Measurements from ENCODE around the gene UCHL1. TPM values are rescaled to one million over a fixed set of nuclear protein-coding genes. Genes with fewer than 3 reads are reported as not detected.

The UCHL1 gene
- total RNA-seq (under 1 TPM in 1 of 5 experiments, not detected in 4; 0.27 TPM), polyA plus RNA-seq (not detected), total RNA-seq (3.0 reads per million, percentile 16 among the genes with 10 or more reads in this experiment)

- peaks cover 59 to 66% (median 59%) of the 10 kb centered on the region in 5 donors for H3K27me3 Mint-ChIP-seq
- Histone ChIP-seq H3K36me3 (ENCODE audit: control insufficient read depth in 2 of 3, insufficient read depth in 3 of 3, low read length in 3 of 3) (no peaks in the 10 kb centered on the region), H3K4me3 (ENCODE audit: low read length) (no peak within 1 kb of the TSS), H3K9me3 (ENCODE audit: control insufficient read depth in 2 of 3, low read length in 3 of 3) (no peaks in the 10 kb centered on the region), H3K27ac (ENCODE audit: low read depth, low read length) (no peak within 1 kb of the TSS), H3K27me3 (ENCODE audit: control insufficient read depth in 2 of 2, insufficient read depth in 2 of 2, low read length in 2 of 2) (peaks cover 0 to 5% of the 10 kb centered on the region in 2 donors), H3K4me1 (ENCODE audit: control insufficient read depth in 2 of 2, insufficient read depth in 2 of 2, low read length in 2 of 2) (no peaks in the 10 kb centered on the region)
- peaks cover 0 to 9% (median 0%) of the 10 kb centered on the region in 5 donors for H3K36me3 Mint-ChIP-seq
- DNase-seq (peak in 1 of 9 donors; percentile 20), ATAC-seq (no peak)
- peaks cover 0 to 11% (median 0%) of the 10 kb centered on the region in 11 donors for H3K9me3 Mint-ChIP-seq
- CTCF ChIA-PET = no interaction called here
- peaks cover 2 to 20% (median 14%) of the 10 kb centered on the region in 7 donors for H3K4me1 Mint-ChIP-seq
- no peak within 1 kb of the TSS for H3K27ac Mint-ChIP-seq
- POLR2A ChIA-PET = no interaction called here
- H3K4me3 Mint-ChIP-seq = peak within 1 kb of the TSS; percentile 59 to 81 (median 77)
- intact Hi-C loops (cut with micrococcal nuclease) = no loop called here
These were observed at the start of gene UCHL1 for GRCh38 chr4:41256740-41257256. UCHL1 (plus strand) TSS chr4:41256928; CDS start chr4:41256977, 49 bp downstream.

- H3K27ac Mint-ChIP-seq = no peak overlapping the region
These were observed 49.4 kb upstream of the UCHL1 start for GRCh38 chr4:41207291-41207831.

GRCh38 chr4:41209187-41209586 lies 47.5 kb upstream of the UCHL1 start:
- ChIA-PET CTCF (no interaction called here), POLR2A (no interaction called here)
- H3K36me3 ChIP-seq (ENCODE audit: control insufficient read depth in 2 of 3, insufficient read depth in 3 of 3, low read length in 3 of 3) = no peaks in the 10 kb centered on the region
- DNase-seq (no peak), ATAC-seq (no peak)
- H3K27me3 Mint-ChIP-seq = peaks cover 32 to 59% (median 39%) of the 10 kb centered on the region in 5 donors
- no peak overlapping the region for H3K27ac ChIP-seq (ENCODE audit: low read depth, low read length)
- H3K27me3 ChIP-seq (ENCODE audit: control insufficient read depth in 2 of 2, insufficient read depth in 2 of 2, low read length in 2 of 2) = peaks cover 0 to 10% of the 10 kb centered on the region in 2 donors
- H3K36me3 Mint-ChIP-seq = peaks cover 0 to 4% (median 0%) of the 10 kb centered on the region in 5 donors
- no peaks in the 10 kb centered on the region for H3K4me1 ChIP-seq (ENCODE audit: control insufficient read depth in 2 of 2, insufficient read depth in 2 of 2, low read length in 2 of 2)
- H3K4me1 Mint-ChIP-seq = peaks cover 6 to 13% (median 12%) of the 10 kb centered on the region in 7 donors
- no peak overlapping the region for H3K4me3 ChIP-seq (ENCODE audit: low read length)
- no peak overlapping the region for H3K27ac Mint-ChIP-seq
- intact Hi-C loops (cut with micrococcal nuclease) = no loop called here
- peaks cover 0 to 4% (median 0%) of the 10 kb centered on the region in 11 donors for H3K9me3 Mint-ChIP-seq
- H3K9me3 ChIP-seq (ENCODE audit: control insufficient read depth in 2 of 3, low read length in 3 of 3) = no peaks in the 10 kb centered on the region
- H3K4me3 Mint-ChIP-seq = no peak overlapping the region

More at GRCh38 chr4:41207291-41207831, 49.4 kb upstream of the UCHL1 start:
- H3K27ac ChIP-seq (ENCODE audit: low read depth, low read length) = no peak overlapping the region
- Mint-ChIP-seq H3K4me3 (no peak overlapping the region), H3K9me3 (peaks cover 0 to 4% (median 0%) of the 10 kb centered on the region in 11 donors), H3K27me3 (peaks cover 28 to 48% (median 32%) of the 10 kb centered on the region in 5 donors), H3K36me3 (no peaks in the 10 kb centered on the region), H3K4me1 (peaks cover 0 to 2% (median 0%) of the 10 kb centered on the region in 7 donors)
- CTCF ChIA-PET = no interaction called here
- H3K4me3 ChIP-seq (ENCODE audit: low read length) = no peak overlapping the region
- ATAC-seq (no peak), DNase-seq (no peak)
- POLR2A ChIA-PET = no interaction called here
- no peaks in the 10 kb centered on the region for H3K36me3 ChIP-seq (ENCODE audit: control insufficient read depth in 2 of 3, insufficient read depth in 3 of 3, low read length in 3 of 3)
- intact Hi-C loops (cut with micrococcal nuclease) = no loop called here
- no peaks in the 10 kb centered on the region for H3K4me1 ChIP-seq (ENCODE audit: control insufficient read depth in 2 of 2, insufficient read depth in 2 of 2, low read length in 2 of 2)
- no peaks in the 10 kb centered on the region for H3K9me3 ChIP-seq (ENCODE audit: control insufficient read depth in 2 of 3, low read length in 3 of 3)
- H3K27me3 ChIP-seq (ENCODE audit: control insufficient read depth in 2 of 2, insufficient read depth in 2 of 2, low read length in 2 of 2) = peaks cover 0 to 3% of the 10 kb centered on the region in 2 donors

GRCh38 chr4:41209901-41210300 lies 46.8 kb upstream of the UCHL1 start:
- POLR2A ChIA-PET = no interaction called here
- Histone ChIP-seq H3K4me1 (ENCODE audit: control insufficient read depth in 2 of 2, insufficient read depth in 2 of 2, low read length in 2 of 2) (peaks cover 0 to 3% of the 10 kb centered on the region in 2 donors), H3K9me3 (ENCODE audit: control insufficient read depth in 2 of 3, low read length in 3 of 3) (no peaks in the 10 kb centered on the region), H3K4me3 (ENCODE audit: low read length) (no peak overlapping the region), H3K27ac (ENCODE audit: low read depth, low read length) (no peak overlapping the region), H3K36me3 (ENCODE audit: control insufficient read depth in 2 of 3, insufficient read depth in 3 of 3, low read length in 3 of 3) (no peaks in the 10 kb centered on the region), H3K27me3 (ENCODE audit: control insufficient read depth in 2 of 2, insufficient read depth in 2 of 2, low read length in 2 of 2) (peaks cover 0 to 10% of the 10 kb centered on the region in 2 donors)
- Mint-ChIP-seq H3K27ac (no peak overlapping the region), H3K4me3 (no peak overlapping the region), H3K9me3 (peaks cover 0 to 4% (median 0%) of the 10 kb centered on the region in 11 donors), H3K4me1 (peaks cover 6 to 18% (median 13%) of the 10 kb centered on the region in 7 donors), H3K36me3 (peaks cover 0 to 4% (median 0%) of the 10 kb centered on the region in 5 donors), H3K27me3 (peaks cover 31 to 61% (median 41%) of the 10 kb centered on the region in 5 donors)
- ATAC-seq = no peak
- intact Hi-C loops (cut with micrococcal nuclease) = no loop called here
- CTCF ChIA-PET = no interaction called here
- no peak for DNase-seq

- Histone ChIP-seq H3K9me3 (ENCODE audit: control insufficient read depth in 2 of 3, low read length in 3 of 3) (no peaks in the 10 kb centered on the region), H3K36me3 (ENCODE audit: control insufficient read depth in 2 of 3, insufficient read depth in 3 of 3, low read length in 3 of 3) (no peaks in the 10 kb centered on the region), H3K27ac (ENCODE audit: low read depth, low read length) (no peak overlapping the region), H3K4me3 (ENCODE audit: low read length) (no peak overlapping the region), H3K27me3 (ENCODE audit: control insufficient read depth in 2 of 2, insufficient read depth in 2 of 2, low read length in 2 of 2) (peaks cover 4 to 14% of the 10 kb centered on the region in 2 donors), H3K4me1 (ENCODE audit: control insufficient read depth in 2 of 2, insufficient read depth in 2 of 2, low read length in 2 of 2) (peaks cover 0 to 3% of the 10 kb centered on the region in 2 donors)
- ATAC-seq (no peak), DNase-seq (no peak)
- CTCF ChIA-PET = interaction anchor here (0.6 kb wide), 1 partner anchor 235 kb away, joined by 3 read pairs; no protein-coding TSS in a partner anchor
- Mint-ChIP-seq H3K27me3 (peaks cover 46 to 70% (median 58%) of the 10 kb centered on the region in 5 donors), H3K4me1 (peaks cover 12 to 37% (median 25%) of the 10 kb centered on the region in 7 donors), H3K9me3 (peaks cover 0 to 4% (median 0%) of the 10 kb centered on the region in 11 donors), H3K27ac (no peak overlapping the region), H3K36me3 (peaks cover 0 to 7% (median 0%) of the 10 kb centered on the region in 5 donors), H3K4me3 (peak overlapping the region in 3 of 10 donors; percentile 57 to 77 (median 63))
- intact Hi-C loops (cut with micrococcal nuclease) = no loop called here
- POLR2A ChIA-PET = interaction anchor here (0.6 kb wide), 1 partner anchor 41 kb away, joined by 4 read pairs; no protein-coding TSS in a partner anchor
These were observed 44.6 kb upstream of the UCHL1 start for GRCh38 chr4:41211951-41212615.

- no peak for ATAC-seq
- Histone ChIP-seq H3K9me3 (ENCODE audit: control insufficient read depth in 2 of 3, low read length in 3 of 3) (no peaks in the 10 kb centered on the region), H3K4me1 (ENCODE audit: control insufficient read depth in 2 of 2, insufficient read depth in 2 of 2, low read length in 2 of 2) (peaks cover 0 to 3% of the 10 kb centered on the region in 2 donors), H3K36me3 (ENCODE audit: control insufficient read depth in 2 of 3, insufficient read depth in 3 of 3, low read length in 3 of 3) (no peaks in the 10 kb centered on the region), H3K27ac (ENCODE audit: low read depth, low read length) (no peak overlapping the region), H3K27me3 (ENCODE audit: control insufficient read depth in 2 of 2, insufficient read depth in 2 of 2, low read length in 2 of 2) (peaks cover 4 to 14% of the 10 kb centered on the region in 2 donors), H3K4me3 (ENCODE audit: low read length) (no peak overlapping the region)
- Mint-ChIP-seq H3K36me3 (peaks cover 0 to 8% (median 0%) of the 10 kb centered on the region in 5 donors), H3K27ac (no peak overlapping the region), H3K4me1 (peaks cover 12 to 35% (median 26%) of the 10 kb centered on the region in 7 donors), H3K27me3 (peaks cover 53 to 70% (median 59%) of the 10 kb centered on the region in 5 donors), H3K9me3 (peaks cover 0 to 4% (median 0%) of the 10 kb centered on the region in 11 donors), H3K4me3 (peak overlapping the region in 8 of 10 donors; percentile 9 to 83 (median 60))
- POLR2A ChIA-PET = interaction anchor here (0.6 kb wide), 1 partner anchor 42 kb away, joined by 4 read pairs; no protein-coding TSS in a partner anchor
- intact Hi-C loops (cut with micrococcal nuclease) = no loop called here
- no peak for DNase-seq
- CTCF ChIA-PET = no interaction called here
These were observed 44.0 kb upstream of the UCHL1 start for GRCh38 chr4:41212616-41213203.
